Endothelial cell of umbilical vein (primary cell): ENCODE measurements around the gene HDAC7. TPM values are rescaled to one million over a fixed set of nuclear protein-coding genes. Genes with fewer than 3 reads are reported as not detected.

ENCODE experiments used
- BruUV-seq: library from RNA; stranded (reverse); fragments of 400-500 nt; replicated peaks from 2 replicates; lab custom pipeline; 2021; lab: Mats Ljungman, UMichigan
- CTCF ChIA-PET: fragments of 300-600, 350-600 bp; sonication (Branson Sonifier 250); formaldehyde crosslinking; loops from one replicate; lab custom pipeline; 2021; ENCODE audit warnings: antibody characterized with exemption, inconsistent platforms; lab: Charles Lee
- POLR2A ChIA-PET: fragments of 300-600, 350-600 bp; sonication (Branson Sonifier 250); formaldehyde crosslinking; loops from one replicate; lab custom pipeline; 2021; ENCODE audit warnings: antibody characterized with exemption, inconsistent platforms; lab: Charles Lee
- DNase-seq: peaks from one replicate; pipeline ENCODE4 v3.0.0-alpha.2; 2011; ENCODE audit warnings: low read depth, low spot score
- FAIRE-seq: peaks from 2 replicates; lab custom pipeline; 2011; peaks lifted over from hg19 to GRCh38; lab: Jason Lieb, UNC
- H2AFZ ChIP-seq: 2 replicates; pipeline ENCODE4 v1.6.0; 2012; ENCODE audit warnings: low read depth, low read length, control low read depth, inconsistent platforms
- H3K27ac ChIP-seq: 2 replicates; pipeline ENCODE4 v1.5.1; 2011; ENCODE audit warnings: low read depth, mild to moderate bottlenecking, control low read depth, low read length, moderate library complexity; ENCODE audit not compliant: insufficient read depth
- H3K27me3 ChIP-seq, 2 experiments: 2 replicates each; pipeline versions ENCODE4 v1.6.0 to v1.6.1; 2011; ENCODE audit warnings: low read length in 2 of 2, mixed read lengths in 1 of 2; ENCODE audit not compliant: control insufficient read depth in 2 of 2, insufficient read depth in 2 of 2
- H3K36me3 ChIP-seq, 2 experiments: 2 replicates in 1 of 2; 3 replicates in 1 of 2; pipeline ENCODE4 v1.5.1; 2011; ENCODE audit warnings: low read length in 2 of 2, mild to moderate bottlenecking in 1 of 2, moderate library complexity in 1 of 2; ENCODE audit not compliant: control insufficient read depth in 2 of 2, insufficient read depth in 2 of 2; ENCODE audit errors: extremely low read depth in 1 of 2
- H3K4me1 ChIP-seq: 3 replicates; pipeline ENCODE4 v1.5.1; 2011; ENCODE audit warnings: mild to moderate bottlenecking, low read length; ENCODE audit not compliant: control insufficient read depth, insufficient read depth; ENCODE audit errors: extremely low read depth
- H3K4me2 ChIP-seq: 2 replicates; pipeline ENCODE4 v1.6.1; 2011; ENCODE audit warnings: low read length, control low read depth, mixed read lengths; ENCODE audit not compliant: insufficient read depth
- H3K4me3 ChIP-seq, 3 experiments: fragments of 200-600 bp in 1 of 3; sonication (generic), shearing (Covaris generic) in 1 of 3; replicated peaks in 1 of 3; 2 replicates each; pipeline ENCODE4 v1.5.1; 2011 to 2016; ENCODE audit warnings: control low read depth in 3 of 3, low read length in 3 of 3, mild to moderate bottlenecking in 2 of 3, inconsistent platforms in 1 of 3, low read depth in 1 of 3, moderate library complexity in 1 of 3; ENCODE audit not compliant: insufficient read depth in 1 of 3
- H3K79me2 ChIP-seq: 2 replicates; pipeline ENCODE4 v1.6.0; 2012; ENCODE audit warnings: low read length, inconsistent platforms; ENCODE audit not compliant: control insufficient read depth, insufficient read depth
- H3K9ac ChIP-seq: replicated peaks from 2 replicates; pipeline ENCODE3; 2011; ENCODE audit warnings: low read length, control low read depth; ENCODE audit not compliant: insufficient read depth; ENCODE audit errors: extremely low read depth
- H3K9me1 ChIP-seq: replicated peaks from 3 replicates; pipeline ENCODE4 v1.6.0; 2011; ENCODE audit warnings: mild to moderate bottlenecking, low read length; ENCODE audit not compliant: control insufficient read depth, insufficient read depth; ENCODE audit errors: extremely low read depth
- H3K9me3 ChIP-seq: replicated peaks from 2 replicates; pipeline ENCODE4 v1.5.1; 2012; ENCODE audit warnings: low read length, inconsistent platforms; ENCODE audit not compliant: control insufficient read depth, insufficient read depth
- H4K20me1 ChIP-seq: replicated peaks from 2 replicates; pipeline ENCODE3; 2011; ENCODE audit warnings: mild to moderate bottlenecking, low read length; ENCODE audit not compliant: control insufficient read depth, insufficient read depth; ENCODE audit errors: extremely low read depth
- CTCF ChIP-seq, 2 donors: IDR thresholded peaks; 1 replicate in 1 of 2; 2 replicates in 1 of 2; pipeline ENCODE4 v1.5.1; 2011; ENCODE audit warnings: low read length in 2 of 2, mild to moderate bottlenecking in 2 of 2, moderate library complexity in 2 of 2, control low read depth in 1 of 2, inconsistent platforms in 1 of 2, low read depth in 1 of 2; ENCODE audit not compliant: insufficient read depth in 1 of 2; ENCODE audit errors: extremely low read depth in 1 of 2
- EZH2 ChIP-seq: IDR thresholded peaks from 2 replicates; pipeline ENCODE4 v1.6.1; 2012; ENCODE audit warnings: borderline replicate concordance, low read depth, mild to moderate bottlenecking, moderate library complexity, low read length, inconsistent platforms; ENCODE audit not compliant: severe bottlenecking
- FOS ChIP-seq: IDR thresholded peaks from 2 replicates; pipeline ENCODE4 v1.6.1; 2011; ENCODE audit warnings: mild to moderate bottlenecking, low read length, moderate library complexity, borderline replicate concordance; ENCODE audit not compliant: insufficient read depth
- GATA2 ChIP-seq: IDR thresholded peaks from 2 replicates; pipeline ENCODE4 v1.7.0; 2011; ENCODE audit warnings: low read depth, mild to moderate bottlenecking, moderate library complexity, mixed read lengths, low read length; ENCODE audit not compliant: insufficient read length, insufficient read depth
- JUN ChIP-seq: IDR thresholded peaks from 2 replicates; pipeline ENCODE4 v1.6.1; 2011; ENCODE audit warnings: borderline replicate concordance, low read depth; ENCODE audit not compliant: insufficient read length, insufficient read depth
- MYC ChIP-seq: IDR thresholded peaks from one replicate; pipeline ENCODE4 v1.6.1; 2011; ENCODE audit warnings: mild to moderate bottlenecking, low read depth, low read length
- POLR2A ChIP-seq: IDR thresholded peaks from 2 replicates; pipeline ENCODE4 v1.6.1; 2012; ENCODE audit warnings: low read depth, mild to moderate bottlenecking, control low read depth, low read length
- POLR2AphosphoS5 ChIP-seq: IDR thresholded peaks from 2 replicates; pipeline ENCODE4 v1.6.1; 2012; ENCODE audit warnings: low read depth, mild to moderate bottlenecking, control low read depth, low read length, moderate library complexity; ENCODE audit not compliant: insufficient read depth
- dilution Hi-C: fragments of 300-500 bp; cut with MboI; formaldehyde crosslinking; loops from one replicate; pipeline ENCODE4 v1.15.0; 2019; ENCODE audit warnings: low sequenced_read_pairs; ENCODE audit not compliant: extremely low pct_ligation_motif_present
- intact Hi-C: fragments of 100-400 bp; cut with micrococcal nuclease; formaldehyde crosslinking; loops from one replicate; pipeline ENCODE4 v1.10.0; 2022
- polyA plus RNA-seq, 4 experiments: library from polyadenylated mRNA; depleted of rRNA in 3 of 4; stranded (reverse) in 3 of 4; unstranded in 1 of 4; fragments of >200 nt; gene quantifications; 2 replicates each; pipeline versions ENCODE4 v1.2.1 to v1.2.3, GENCODE V29; 2011 to 2012; ENCODE audit warnings: missing spikeins in 1 of 4
- total RNA-seq: library from RNA; stranded (reverse); gene quantifications from 2 replicates; pipeline ENCODE4 v1.2.3, GENCODE V29; 2021
- TF ChIP-seq, protein P1 (sequence below): IDR thresholded peaks from 2 replicates; pipeline ENCODE4 v1.6.1; 2011; ENCODE audit not compliant: insufficient read depth, insufficient read length

Gene HDAC7
- total and polyA plus RNA-seq, 2 donors (not counting 3 experiments of a cell fraction or from before 2014, with no cell fraction given) = 119 to 249 TPM

GRCh38 chr12:47755655-47756562 is 63.8 kb downstream of the HDAC7 start:
- no peak for DNase-seq
- FAIRE-seq = no peak
- Histone ChIP-seq H3K4me3 (no peak overlapping the region), H3K27me3 (no peaks in the 10 kb centered on the region), H3K27ac (no peak overlapping the region), H4K20me1 (no peaks in the 10 kb centered on the region), H3K9me3 (no peaks in the 10 kb centered on the region), H3K36me3 (peaks cover 0 to 10% of the 10 kb centered on the region in 2 experiments), H3K4me1 (peaks cover 67% of the 10 kb centered on the region), H3K9ac (no peak overlapping the region), H3K9me1 (no peaks in the 10 kb centered on the region), H3K4me2 (peak overlapping the region; percentile 43), H3K79me2 (peaks cover 37% of the 10 kb centered on the region), H2AFZ (no peak overlapping the region)
- ChIA-PET CTCF (interaction anchor here (1.0 to 8.4 kb wide), 5 partner anchors 12 to 82 kb away, joined by 6 to 191 read pairs (median 40); partner anchors contain the start of gene SLC48A1), POLR2A (no interaction called here)
- intact Hi-C loops (loop anchor here (5.0 kb wide), 1 partner anchor 961 kb away; the partner anchor contains the start of gene CCNT1), dilution Hi-C loops (no loop called here)
- TF ChIP-seq GATA2 = no peak
- TF ChIP-seq FOS = no peak
- TF ChIP-seq, protein P1, sequence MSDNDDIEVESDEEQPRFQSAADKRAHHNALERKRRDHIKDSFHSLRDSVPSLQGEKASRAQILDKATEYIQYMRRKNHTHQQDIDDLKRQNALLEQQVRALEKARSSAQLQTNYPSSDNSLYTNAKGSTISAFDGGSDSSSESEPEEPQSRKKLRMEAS = no peak
- no peak for TF ChIP-seq CTCF (IDR thresholded peaks at IDR 0.05; ENCODE audit: extremely low read depth in 1 of 2, insufficient read depth in 1 of 2, low read depth in 1 of 2, low read length in 2 of 2)
- TF ChIP-seq POLR2A = no peak
- TF ChIP-seq MYC = no peak
- TF ChIP-seq EZH2 = no peak
- TF ChIP-seq JUN = no peak
- TF ChIP-seq POLR2AphosphoS5 = no peak
- no TSS peak for BruUV-seq
